Measurements from ENCODE around the gene GGT1. TPM values are rescaled to one million over a fixed set of nuclear protein-coding genes. Genes with fewer than 3 reads are reported as not detected.
"Not testable (repeated sequence)": the region's sequence is repeated elsewhere in the genome, so short reads cannot be mapped to it uniquely, and the experiment has no call there.

The GGT1 gene
- 8.8 TPM for total RNA-seq

DNA sequence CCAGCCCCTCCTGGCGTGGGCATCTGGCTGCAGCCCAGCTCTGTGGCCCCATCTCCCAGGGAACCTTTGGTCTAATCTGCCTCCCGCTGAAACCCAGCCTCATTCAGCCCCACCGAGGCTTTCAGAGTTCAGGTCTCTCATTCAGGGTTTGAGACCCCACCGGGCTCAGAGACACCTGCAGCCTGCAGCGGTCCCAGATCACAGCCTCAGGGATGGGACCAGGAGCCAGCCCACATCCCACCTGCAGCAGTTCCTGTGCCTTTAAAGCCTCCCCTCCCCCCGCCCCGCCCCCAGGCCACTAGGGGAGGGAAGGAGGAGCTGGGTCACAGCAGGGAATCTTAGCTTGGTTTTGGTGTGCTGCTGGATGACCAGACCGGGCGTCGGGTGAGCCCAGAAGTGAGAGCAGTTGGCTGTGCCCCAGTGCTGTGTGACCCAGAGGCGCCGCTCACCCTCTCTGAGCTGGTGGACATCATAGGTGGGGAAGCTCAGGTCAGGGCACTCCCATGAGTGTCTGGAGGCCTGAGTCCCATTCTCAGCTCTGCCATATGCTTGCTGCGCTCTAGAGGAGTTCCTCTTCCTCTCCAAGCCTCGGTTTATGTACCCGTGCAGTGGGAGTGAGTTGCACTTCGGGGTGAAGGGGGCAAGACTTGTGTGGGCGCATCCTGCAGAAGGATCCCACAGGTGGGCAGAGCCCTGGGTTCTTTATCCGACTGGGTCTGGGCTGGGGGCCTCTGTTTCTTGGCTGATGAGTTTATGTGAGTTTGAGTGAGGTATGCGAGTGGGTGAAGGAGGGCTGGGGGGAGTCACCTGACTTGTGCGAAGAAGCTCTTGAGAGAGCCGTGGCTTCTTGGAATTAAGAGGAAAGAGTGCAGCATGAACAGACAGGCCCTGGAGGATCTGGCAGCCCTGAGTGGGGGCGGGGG is at the start of gene GGT1:
TSS of gene GGT1 (plus strand) at position 347 of the 923 bp plus-strand sequence. CDS start 7,889 bp downstream, outside the sequence.
- not testable (repeated sequence) for H3K4me3 ChIP-seq (ENCODE audit: low read length)
- peaks cover 34% of the 10 kb centered on the region for H3K4me1 ChIP-seq (ENCODE audit: insufficient read depth, low read length)

DNA sequence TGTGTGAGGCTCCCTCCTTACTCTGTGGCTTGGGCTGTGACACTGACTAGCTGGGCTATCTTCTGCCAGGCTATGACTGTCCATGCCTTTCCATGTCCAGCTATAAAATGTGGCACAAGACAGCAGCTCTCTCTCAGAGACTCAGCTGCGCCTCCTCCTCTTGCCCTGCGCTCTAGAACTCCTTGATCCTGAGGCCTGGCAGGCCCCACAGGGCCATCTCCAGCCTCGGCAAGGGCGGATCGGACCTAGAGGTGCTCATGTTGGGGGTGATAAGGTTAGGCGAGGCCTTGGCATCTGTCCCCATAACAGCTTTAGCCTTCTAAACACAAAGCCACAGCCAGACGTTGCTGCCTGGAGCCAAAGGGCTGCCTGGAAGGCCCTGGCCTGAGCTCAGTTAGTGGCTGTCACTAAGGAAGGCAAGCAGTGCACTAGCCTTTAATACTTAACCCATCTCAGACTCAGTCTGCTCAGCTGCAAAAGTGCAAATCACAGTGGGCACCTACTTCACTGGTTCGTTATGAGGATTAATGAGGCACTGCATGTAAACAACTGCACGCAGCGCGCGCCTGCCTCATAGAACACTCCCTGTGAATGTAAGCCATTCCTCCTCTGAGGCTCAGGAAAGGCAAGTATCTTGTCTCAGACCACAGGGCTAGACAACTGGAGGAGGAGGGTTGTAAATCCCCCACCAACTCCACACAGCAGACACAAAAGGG is 49.2 kb upstream of the GGT1 start:
- no peaks in the 10 kb centered on the region for H3K9me3 ChIP-seq (ENCODE audit: low read depth, low read length)
- H3K4me1 ChIP-seq (ENCODE audit: insufficient read depth, low read length): peaks cover 70% of the 10 kb centered on the region

More for the DNA sequence above, at the start of gene GGT1:
- H3K9me3 ChIP-seq (ENCODE audit: low read depth, low read length); H3K27me3 ChIP-seq (ENCODE audit: insufficient read depth, low read length): not testable (repeated sequence)

DNA sequence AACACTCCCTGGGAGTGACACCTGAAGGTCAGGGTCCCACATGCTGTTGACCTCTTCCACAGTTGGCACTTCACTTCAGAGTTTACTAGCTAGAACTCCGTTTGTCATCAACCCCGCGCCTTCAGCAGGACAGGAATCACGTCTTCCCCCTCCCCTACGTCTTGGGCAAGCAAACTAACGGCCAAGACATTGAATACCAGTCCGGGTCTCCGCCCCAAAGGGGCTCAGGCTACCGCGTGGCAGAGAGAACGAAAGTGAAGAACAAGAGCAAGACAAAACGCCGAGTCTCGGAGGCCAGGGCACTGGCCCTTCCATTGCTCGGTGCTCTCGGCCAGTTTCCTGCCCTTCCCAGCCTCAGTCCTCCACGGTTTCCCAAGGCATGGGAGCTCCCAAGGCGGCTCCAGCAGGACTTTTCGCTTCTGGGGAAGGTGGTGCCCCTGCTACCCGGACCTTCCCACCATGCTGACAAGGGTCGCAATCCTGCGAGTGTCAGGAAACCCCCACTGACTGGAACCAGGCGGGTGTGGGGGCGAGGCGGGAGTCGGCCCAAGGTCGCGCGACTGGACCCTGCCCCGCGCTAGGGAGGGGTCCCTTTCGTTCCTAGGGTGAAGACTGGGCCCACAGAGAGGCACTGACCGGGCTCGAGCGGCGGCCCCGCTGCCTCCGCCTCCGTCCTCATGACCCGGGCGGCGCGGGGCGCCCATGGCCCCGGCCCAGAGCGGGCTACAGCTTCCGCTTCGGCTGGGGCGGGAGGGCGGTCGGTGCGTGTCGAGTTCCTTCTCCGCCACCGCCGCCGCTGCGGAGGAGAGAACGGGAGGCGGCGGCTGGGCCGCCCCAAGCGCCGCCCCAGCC is 48.5 kb upstream of the GGT1 start, which contains the start of gene GUCD1:
TSS of gene GUCD1 (minus strand) at position 826 of the 852 bp plus-strand sequence. CDS start at position 679, 147 bp downstream.
- Histone ChIP-seq H3K4me3 (ENCODE audit: low read length) (peak within 1 kb of the TSS; percentile 98), H3K4me1 (ENCODE audit: insufficient read depth, low read length) (peaks cover 70% of the 10 kb centered on the region), H3K9me3 (ENCODE audit: low read depth, low read length) (no peaks in the 10 kb centered on the region), H3K27me3 (ENCODE audit: insufficient read depth, low read length) (no peaks in the 10 kb centered on the region)

More for the DNA sequence above, 49.2 kb upstream of the GGT1 start:
- peak overlapping the region; percentile 98 for H3K4me3 ChIP-seq (ENCODE audit: low read length)
- no peaks in the 10 kb centered on the region for H3K27me3 ChIP-seq (ENCODE audit: insufficient read depth, low read length)

DNA sequence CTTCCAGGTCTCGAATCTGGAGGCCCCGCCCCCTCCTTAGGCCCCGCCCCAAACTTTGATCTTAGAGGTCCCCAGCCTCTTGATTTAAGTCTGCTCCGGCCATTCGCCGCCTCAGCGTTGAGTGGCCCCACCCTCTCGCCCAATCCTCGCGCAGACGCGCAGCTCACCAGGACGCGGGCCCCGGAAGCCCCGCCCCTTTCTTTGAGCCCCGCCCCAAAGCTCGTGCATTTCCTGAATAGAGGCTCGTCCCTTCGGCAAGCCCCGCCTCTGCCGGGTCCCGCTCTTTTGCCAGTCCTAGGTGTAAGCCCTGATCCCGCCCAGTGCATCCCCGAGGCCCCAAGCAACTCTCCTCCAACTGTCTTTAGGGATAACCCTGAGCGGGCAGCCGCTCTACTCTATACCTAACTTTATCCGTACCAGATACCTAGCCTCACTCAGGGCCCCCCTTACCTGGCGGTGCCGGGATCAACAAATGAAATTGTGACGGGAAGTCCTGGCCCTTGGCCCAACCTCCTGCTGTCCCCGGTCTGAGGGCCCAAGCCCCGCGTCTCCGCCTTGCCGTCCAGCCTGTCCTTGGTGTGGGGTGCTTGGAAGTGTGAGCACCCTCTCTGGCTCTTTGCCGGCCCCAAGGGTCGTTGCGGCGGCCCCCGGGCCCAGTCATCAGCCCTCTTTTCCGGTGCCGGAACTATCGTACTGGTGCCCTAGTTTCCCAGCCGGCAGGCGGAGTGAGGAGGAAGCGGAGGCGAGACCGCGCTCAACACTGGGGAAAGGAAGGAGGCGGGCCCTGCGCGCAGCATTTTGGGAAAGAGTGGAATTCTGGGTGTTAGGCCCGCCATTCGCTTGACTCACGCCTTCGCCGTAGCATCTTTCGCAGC is 47.6 kb upstream of the GGT1 start, which contains the start of gene SNRPD3:
TSS of gene SNRPD3 (plus strand) at position 835 of the 875 bp plus-strand sequence. CDS start 1,676 bp downstream, outside the sequence.
- peaks cover 64% of the 10 kb centered on the region for H3K4me1 ChIP-seq (ENCODE audit: insufficient read depth, low read length)
- peak within 1 kb of the TSS; percentile 98 for H3K4me3 ChIP-seq (ENCODE audit: low read length)
- H3K27me3 ChIP-seq (ENCODE audit: insufficient read depth, low read length): no peaks in the 10 kb centered on the region
- no peaks in the 10 kb centered on the region for H3K9me3 ChIP-seq (ENCODE audit: low read depth, low read length)

DNA sequence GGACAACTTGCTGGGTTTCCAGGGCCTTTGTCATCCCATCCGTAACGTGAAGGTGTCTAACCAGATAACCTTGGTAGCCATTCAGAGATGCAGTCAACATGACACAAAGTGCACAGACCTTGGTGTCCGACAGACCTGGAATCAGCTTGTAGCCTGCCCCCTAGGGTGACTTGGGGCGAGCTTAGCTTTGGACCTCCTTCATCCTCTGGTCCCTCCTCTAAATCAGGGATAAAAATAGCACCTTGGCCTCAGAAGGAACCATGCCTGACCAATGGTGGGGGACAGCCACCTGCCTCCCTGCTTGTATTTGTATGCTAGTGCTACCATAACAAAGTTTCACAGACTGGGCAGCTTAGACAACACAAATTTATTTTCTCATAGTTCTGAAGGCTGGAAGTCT is 43.5 kb upstream of the GGT1 start:
- Histone ChIP-seq H3K4me1 (ENCODE audit: insufficient read depth, low read length) (peaks cover 35% of the 10 kb centered on the region), H3K9me3 (ENCODE audit: low read depth, low read length) (no peaks in the 10 kb centered on the region), H3K27me3 (ENCODE audit: insufficient read depth, low read length) (no peaks in the 10 kb centered on the region), H3K4me3 (ENCODE audit: low read length) (no peak overlapping the region)

DNA sequence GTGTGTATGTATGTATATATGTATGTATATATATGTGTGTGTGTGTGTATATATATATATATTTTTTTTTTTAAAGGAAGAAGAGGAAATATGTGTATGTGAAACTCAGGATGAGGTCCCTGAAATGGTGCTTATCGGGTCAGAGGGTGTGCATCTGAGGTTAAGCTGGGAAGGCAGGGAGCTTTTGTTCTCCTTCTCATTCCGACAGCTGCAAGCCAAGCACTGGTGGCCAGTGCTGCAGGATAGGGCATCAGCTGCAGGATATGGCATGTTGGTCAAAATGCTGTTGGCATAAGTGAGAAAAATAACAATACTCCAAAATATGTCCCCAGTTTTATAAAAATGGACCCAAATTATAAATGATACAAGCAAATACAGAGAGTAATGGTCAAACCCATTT is 39.7 kb upstream of the GGT1 start:
- Histone ChIP-seq H3K4me1 (ENCODE audit: insufficient read depth, low read length) (peaks cover 17% of the 10 kb centered on the region), H3K4me3 (ENCODE audit: low read length) (no peak overlapping the region), H3K27me3 (ENCODE audit: insufficient read depth, low read length) (no peaks in the 10 kb centered on the region), H3K9me3 (ENCODE audit: low read depth, low read length) (no peaks in the 10 kb centered on the region)

DNA sequence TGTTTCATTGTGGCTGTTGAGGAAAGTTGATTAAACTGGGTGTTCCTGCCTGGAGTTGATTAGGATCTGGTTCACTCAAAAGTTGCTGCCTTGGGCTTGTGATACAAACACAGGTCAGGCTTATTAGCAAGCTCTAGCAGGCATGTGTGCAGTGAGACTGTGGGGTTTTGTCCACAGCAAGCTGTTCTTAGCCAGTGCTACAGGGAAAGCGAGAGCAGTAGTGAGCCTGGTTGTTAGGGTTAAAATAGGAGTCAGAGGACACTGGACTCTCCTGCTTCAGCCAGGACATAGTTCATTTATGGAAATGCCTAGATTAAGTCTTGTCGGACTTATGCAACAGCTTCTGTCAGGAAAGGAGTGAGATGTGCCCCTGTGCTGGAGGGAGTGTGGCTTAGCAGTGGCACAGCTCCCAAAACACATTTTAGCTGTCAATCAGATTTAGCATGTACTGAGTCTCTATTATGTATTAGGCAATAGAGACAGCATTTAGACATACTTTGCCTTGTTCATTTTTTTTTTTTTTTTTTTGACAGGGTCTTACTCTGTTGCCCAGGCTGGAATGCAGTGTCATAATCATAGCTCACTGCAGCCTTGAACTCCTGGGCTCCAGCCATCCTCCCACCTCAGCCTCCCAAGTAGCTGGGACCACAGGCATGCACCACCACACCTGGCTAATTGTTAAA is 38.5 kb upstream of the GGT1 start:
- H3K9me3 ChIP-seq (ENCODE audit: low read depth, low read length): no peaks in the 10 kb centered on the region
- H3K4me3 ChIP-seq (ENCODE audit: low read length): no peak overlapping the region
- peaks cover 14% of the 10 kb centered on the region for H3K4me1 ChIP-seq (ENCODE audit: insufficient read depth, low read length)
- H3K27me3 ChIP-seq (ENCODE audit: insufficient read depth, low read length): no peaks in the 10 kb centered on the region

DNA sequence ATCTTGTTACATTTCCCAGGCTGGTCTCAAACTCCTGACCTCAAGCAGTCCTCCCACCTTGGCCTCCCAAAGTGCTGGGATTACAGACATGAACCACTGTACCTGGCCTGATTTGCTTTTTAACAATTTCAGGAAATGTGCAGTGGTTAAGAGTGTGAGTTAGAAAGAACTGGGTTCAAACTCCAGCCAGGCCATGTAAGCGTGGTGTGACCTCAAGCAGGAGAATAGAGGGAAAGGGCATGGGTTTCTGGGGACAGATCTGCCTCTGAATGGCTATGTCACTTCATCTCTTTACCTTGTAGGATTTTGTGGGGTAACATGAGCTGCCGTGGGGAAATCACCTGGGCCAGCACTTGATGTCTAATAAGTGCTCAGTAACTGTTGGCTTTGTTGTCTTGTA is 37.9 kb upstream of the GGT1 start:
- H3K9me3 ChIP-seq (ENCODE audit: low read depth, low read length): no peaks in the 10 kb centered on the region

DNA sequence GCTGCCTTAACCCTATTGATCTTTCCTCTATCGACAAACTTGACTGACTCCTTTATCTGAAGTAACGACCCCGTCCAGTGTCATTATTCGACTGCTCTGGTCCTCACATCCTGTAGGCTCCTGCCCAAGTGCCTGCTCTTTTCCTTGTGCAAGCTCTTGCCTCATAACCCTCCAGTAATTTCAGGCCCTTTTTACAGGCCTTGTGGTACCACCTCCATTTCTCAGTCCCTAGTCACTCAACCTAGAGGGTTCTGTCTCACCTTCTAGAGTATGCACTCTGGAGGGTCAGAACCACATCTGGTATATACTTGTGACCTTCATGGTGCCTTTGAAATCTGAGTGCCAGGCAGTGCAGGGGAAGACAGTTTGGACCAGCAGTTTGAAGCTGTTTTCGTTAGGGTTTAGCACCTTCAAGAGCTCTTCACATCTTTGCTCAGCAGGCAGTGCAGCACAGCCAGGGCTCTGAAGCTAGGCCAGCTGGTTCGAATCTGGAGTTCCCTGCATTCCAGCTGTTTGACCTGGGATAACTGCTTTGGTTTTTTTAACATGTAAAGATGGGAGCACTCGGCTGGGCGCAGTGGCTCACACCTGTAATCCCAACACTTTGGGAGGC is 36.0 kb upstream of the GGT1 start:
- H3K27me3 ChIP-seq (ENCODE audit: insufficient read depth, low read length): no peaks in the 10 kb centered on the region
- peaks cover 11% of the 10 kb centered on the region for H3K4me1 ChIP-seq (ENCODE audit: insufficient read depth, low read length)
- no peak overlapping the region for H3K4me3 ChIP-seq (ENCODE audit: low read length)
- no peaks in the 10 kb centered on the region for H3K9me3 ChIP-seq (ENCODE audit: low read depth, low read length)

More for the DNA sequence above, 37.9 kb upstream of the GGT1 start:
- no peak overlapping the region for H3K4me3 ChIP-seq (ENCODE audit: low read length)
- peaks cover 11% of the 10 kb centered on the region for H3K4me1 ChIP-seq (ENCODE audit: insufficient read depth, low read length)
- H3K27me3 ChIP-seq (ENCODE audit: insufficient read depth, low read length): no peaks in the 10 kb centered on the region

DNA sequence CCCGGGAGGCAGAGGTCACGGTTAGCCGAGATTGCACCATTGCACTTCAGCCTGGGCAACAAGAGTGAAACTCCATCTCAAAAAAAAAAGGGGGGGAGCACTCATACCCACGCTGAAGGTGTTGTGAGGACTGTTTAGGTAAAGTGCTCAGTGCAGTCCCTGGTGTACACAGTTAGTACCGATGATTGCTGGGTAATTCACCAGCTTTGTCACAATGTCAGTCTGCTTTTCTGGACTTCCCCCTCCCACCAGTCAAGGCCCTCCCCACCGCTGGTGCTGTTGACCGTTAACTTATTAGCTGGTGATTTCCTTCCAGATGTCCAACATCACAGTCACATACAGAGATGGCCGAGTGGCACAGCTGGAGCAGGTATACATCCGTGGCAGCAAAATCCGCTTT is 35.3 kb upstream of the GGT1 start:
- Histone ChIP-seq H3K9me3 (ENCODE audit: low read depth, low read length) (no peaks in the 10 kb centered on the region), H3K4me3 (ENCODE audit: low read length) (no peak overlapping the region), H3K4me1 (ENCODE audit: insufficient read depth, low read length) (peaks cover 11% of the 10 kb centered on the region), H3K27me3 (ENCODE audit: insufficient read depth, low read length) (no peaks in the 10 kb centered on the region)

DNA sequence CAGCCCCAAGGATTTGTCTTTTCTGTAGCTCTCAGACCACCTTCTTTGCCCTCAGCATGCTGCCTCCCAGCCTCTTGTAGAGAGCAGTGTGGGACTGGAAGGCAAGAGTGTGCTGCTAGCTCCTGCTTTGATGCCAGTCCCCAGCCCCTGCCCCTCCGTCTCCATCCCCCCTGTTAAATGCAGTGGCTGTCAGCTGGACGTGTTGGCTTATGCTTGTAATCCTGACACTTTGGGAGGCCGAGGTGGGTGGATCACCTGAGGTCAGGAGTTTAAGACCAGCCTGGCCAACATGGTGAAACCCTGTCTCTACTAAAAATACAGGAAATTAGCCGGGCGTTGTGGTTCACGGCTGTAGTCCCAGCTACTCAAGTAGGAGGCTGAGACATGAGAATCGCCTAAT is 31.7 kb upstream of the GGT1 start:
- Histone ChIP-seq H3K27me3 (ENCODE audit: insufficient read depth, low read length) (no peaks in the 10 kb centered on the region), H3K9me3 (ENCODE audit: low read depth, low read length) (no peaks in the 10 kb centered on the region), H3K4me3 (ENCODE audit: low read length) (no peak overlapping the region), H3K4me1 (ENCODE audit: insufficient read depth, low read length) (no peaks in the 10 kb centered on the region)

DNA sequence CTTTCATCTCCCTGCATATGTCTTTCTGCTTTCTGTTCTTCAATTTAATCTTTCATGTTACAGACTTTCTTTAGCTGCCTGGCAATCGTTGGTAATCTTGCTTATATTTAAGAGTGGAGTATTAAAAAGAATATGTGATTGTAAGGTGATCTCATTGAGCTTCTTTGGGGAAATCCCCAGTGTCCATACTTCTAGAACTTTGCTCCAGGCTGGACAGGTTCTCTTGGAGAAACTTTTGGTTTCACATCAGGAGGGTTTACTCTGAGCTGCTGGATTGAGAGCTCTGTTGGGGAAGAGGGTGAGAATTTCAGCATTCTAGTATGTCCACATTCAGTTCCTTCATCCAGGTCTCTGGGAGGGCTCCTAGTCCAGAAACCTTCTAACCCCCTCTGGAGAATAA is 26.2 kb upstream of the GGT1 start:
- Histone ChIP-seq H3K27me3 (ENCODE audit: insufficient read depth, low read length) (no peaks in the 10 kb centered on the region), H3K4me1 (ENCODE audit: insufficient read depth, low read length) (no peaks in the 10 kb centered on the region), H3K4me3 (ENCODE audit: low read length) (no peak overlapping the region), H3K9me3 (ENCODE audit: low read depth, low read length) (no peaks in the 10 kb centered on the region)
